Mesenchymal stem cell (in vitro differentiated cells and primary cell): Measurements from ENCODE around the gene LASP1.

Source experiments
- DNase-seq: peaks from one replicate; pipeline ENCODE4 v3.0.0-alpha.2; 2013
- H2AFZ ChIP-seq: one replicate; pipeline ENCODE4 v1.6.1; 2013; ENCODE audit warnings: low read depth, mild to moderate bottlenecking, control low read depth, inconsistent platforms, low read length, moderate library complexity
- H2AK5ac ChIP-seq: 2 replicates; pipeline ENCODE4 v1.6.1; 2013; ENCODE audit warnings: low read length, moderate library complexity, mild to moderate bottlenecking, inconsistent platforms; ENCODE audit not compliant: severe bottlenecking
- H2BK120ac ChIP-seq: one replicate; pipeline ENCODE4 v1.6.1; 2013; ENCODE audit warnings: low read depth, mild to moderate bottlenecking, inconsistent platforms, low read length, moderate library complexity
- H2BK12ac ChIP-seq, 2 experiments: one replicate each; pipeline ENCODE4 v1.6.1; 2013; ENCODE audit warnings: inconsistent platforms in 2 of 2, low read length in 2 of 2, mild to moderate bottlenecking in 2 of 2, moderate library complexity in 2 of 2, control low read depth in 1 of 2
- H2BK15ac ChIP-seq: one replicate; pipeline ENCODE4 v1.6.1; 2013; ENCODE audit warnings: mild to moderate bottlenecking, low read depth, inconsistent platforms; ENCODE audit not compliant: poor library complexity, severe bottlenecking
- H2BK5ac ChIP-seq: 2 replicates; pipeline ENCODE4 v1.6.1; 2013; ENCODE audit warnings: low read depth, mild to moderate bottlenecking, low read length, control low read depth, inconsistent platforms; ENCODE audit not compliant: poor library complexity, severe bottlenecking
- H3K14ac ChIP-seq, 2 experiments: one replicate each; pipeline ENCODE4 v1.6.1; 2013; ENCODE audit warnings: inconsistent platforms in 2 of 2, low read length in 2 of 2, control low read depth in 1 of 2, mild to moderate bottlenecking in 1 of 2, moderate library complexity in 1 of 2
- H3K18ac ChIP-seq, 2 experiments: one replicate each; pipeline ENCODE4 v1.6.1; 2013; ENCODE audit warnings: inconsistent platforms in 2 of 2, low read length in 2 of 2, control low read depth in 1 of 2, low read depth in 1 of 2, mild to moderate bottlenecking in 1 of 2
- H3K23ac ChIP-seq, 2 experiments: one replicate each; pipeline ENCODE4 v1.6.1; 2013; ENCODE audit warnings: inconsistent platforms in 2 of 2, low read length in 2 of 2, mild to moderate bottlenecking in 2 of 2, moderate library complexity in 2 of 2, control low read depth in 1 of 2
- H3K27ac ChIP-seq: 2 replicates; pipeline ENCODE4 v1.5.1; 2013; ENCODE audit warnings: mild to moderate bottlenecking, moderate library complexity, low read length, control low read depth, inconsistent platforms; ENCODE audit not compliant: poor library complexity, severe bottlenecking
- H3K27me3 ChIP-seq, 2 experiments: 2 replicates each; pipeline versions ENCODE4 v1.6.1 to v1.7.0; 2013; ENCODE audit warnings: low read length in 2 of 2, mild to moderate bottlenecking in 2 of 2, moderate library complexity in 2 of 2, control low read depth in 1 of 2, inconsistent platforms in 1 of 2; ENCODE audit not compliant: control insufficient read depth in 1 of 2, insufficient read depth in 1 of 2
- H3K36me3 ChIP-seq, 2 experiments: 2 replicates each; pipeline versions ENCODE4 v1.6.1 to v1.7.0; 2013; ENCODE audit warnings: low read length in 2 of 2, control low read depth in 1 of 2, inconsistent platforms in 1 of 2, low read depth in 1 of 2, mild to moderate bottlenecking in 1 of 2; ENCODE audit not compliant: insufficient read depth in 2 of 2, control insufficient read depth in 1 of 2
- H3K4ac ChIP-seq, 2 experiments: one replicate each; pipeline ENCODE4 v1.6.1; 2013; ENCODE audit warnings: inconsistent platforms in 2 of 2, low read length in 2 of 2, mild to moderate bottlenecking in 2 of 2, moderate library complexity in 2 of 2, control low read depth in 1 of 2, low read depth in 1 of 2
- H3K4me1 ChIP-seq: 2 replicates; pipeline ENCODE4 v1.6.1; 2013; ENCODE audit warnings: low read depth, low read length, control low read depth; ENCODE audit not compliant: control insufficient read depth, insufficient read depth
- H3K4me2 ChIP-seq: 2 replicates; pipeline ENCODE4 v1.6.1; 2013; ENCODE audit warnings: low read length, mild to moderate bottlenecking, inconsistent platforms; ENCODE audit not compliant: poor library complexity, severe bottlenecking
- H3K4me3 ChIP-seq, 2 experiments: 2 replicates each; pipeline versions ENCODE4 v1.5.1 to v1.7.0; 2013; ENCODE audit warnings: low read length in 2 of 2, mild to moderate bottlenecking in 2 of 2, control low read depth in 1 of 2, low read depth in 1 of 2; ENCODE audit not compliant: insufficient read depth in 1 of 2
- H3K79me1 ChIP-seq: replicated peaks from 2 replicates; pipeline ENCODE4 v1.6.1; 2013; ENCODE audit warnings: mild to moderate bottlenecking, control low read depth, low read length, inconsistent platforms; ENCODE audit not compliant: poor library complexity, severe bottlenecking
- H3K9ac ChIP-seq: 2 replicates; pipeline ENCODE4 v1.7.0; 2013; ENCODE audit warnings: mild to moderate bottlenecking, low read length, moderate library complexity
- H3K9me3 ChIP-seq: 2 replicates; pipeline ENCODE4 v1.7.0; 2013; ENCODE audit warnings: mild to moderate bottlenecking, low read length; ENCODE audit not compliant: control insufficient read depth
- H4K8ac ChIP-seq: one replicate; pipeline ENCODE4 v1.6.1; 2013; ENCODE audit warnings: inconsistent platforms, mild to moderate bottlenecking, low read length, moderate library complexity
- H4K91ac ChIP-seq: one replicate; pipeline ENCODE4 v1.6.1; 2013; ENCODE audit warnings: mild to moderate bottlenecking, low read length, inconsistent platforms
- WGBS: methylation state at CpG from one replicate; pipeline ENCODE4 v1.1.7; 2013; ENCODE audit warnings: mixed read lengths; 5-methylcytosine and 5-hydroxymethylcytosine counted together

LASP1 gene

GRCh38 chr17:38897176-38897575 is 27.3 kb downstream of the LASP1 start:
- Histone ChIP-seq H3K27me3 (no peaks in the 10 kb centered on the region), H3K36me3 (peaks cover 62 to 76% of the 10 kb centered on the region in 2 experiments), H3K14ac (peak overlapping the region in 1 of 2 experiments; percentile 80), H3K18ac (peak overlapping the region in 1 of 2 experiments; percentile 63), H3K9ac (peak overlapping the region; percentile 8), H4K8ac (peak overlapping the region; percentile 4), H2BK12ac (peak overlapping the region in 1 of 2 experiments; percentile 61), H3K27ac (peak overlapping the region; percentile 31), H3K4me2 (no peak overlapping the region), H2BK15ac (no peak overlapping the region), H2AFZ (no peak overlapping the region), H3K9me3 (no peaks in the 10 kb centered on the region), H2BK5ac (no peak overlapping the region), H3K79me1 (peaks cover 4% of the 10 kb centered on the region), H3K4me3 (no peak overlapping the region), H4K91ac (no peak overlapping the region), H2AK5ac (no peak overlapping the region), H3K4ac (peak overlapping the region in 1 of 2 experiments; percentile 14), H3K23ac (no peak overlapping the region), H3K4me1 (peaks cover 70% of the 10 kb centered on the region), H2BK120ac (no peak overlapping the region)
- DNase-seq = peak; percentile 34
- 80% methylated on average over 6 of the region's 6 CpGs for WGBS

GRCh38 chr17:38897671-38898290 is 27.9 kb downstream of the LASP1 start:
- Histone ChIP-seq H4K91ac (no peak overlapping the region), H3K27me3 (no peaks in the 10 kb centered on the region), H3K4me2 (no peak overlapping the region), H3K4me3 (no peak overlapping the region), H3K18ac (no peak overlapping the region), H2BK15ac (no peak overlapping the region), H2BK5ac (no peak overlapping the region), H3K9me3 (no peaks in the 10 kb centered on the region), H3K14ac (no peak overlapping the region), H3K79me1 (peaks cover 1% of the 10 kb centered on the region), H3K9ac (peak overlapping the region; percentile 8), H2BK12ac (peak overlapping the region in 1 of 2 experiments; percentile 69), H3K23ac (no peak overlapping the region), H2AFZ (no peak overlapping the region), H3K27ac (peak overlapping the region; percentile 66), H3K4me1 (peaks cover 67% of the 10 kb centered on the region), H3K36me3 (peaks cover 58 to 70% of the 10 kb centered on the region in 2 experiments), H2BK120ac (no peak overlapping the region), H4K8ac (no peak overlapping the region), H2AK5ac (peak overlapping the region; percentile 11), H3K4ac (no peak overlapping the region)
- WGBS = 89% methylated on average over 12 of the region's 12 CpGs
- DNase-seq = no peak

GRCh38 chr17:38898291-38898679 is 28.4 kb downstream of the LASP1 start:
- DNase-seq = no peak
- Histone ChIP-seq H2BK120ac (no peak overlapping the region), H3K23ac (no peak overlapping the region), H2AK5ac (peak overlapping the region; percentile 11), H3K4me3 (no peak overlapping the region), H3K14ac (no peak overlapping the region), H2AFZ (no peak overlapping the region), H4K91ac (peak overlapping the region; percentile 36), H3K18ac (peak overlapping the region in 1 of 2 experiments; percentile 25), H2BK12ac (no peak overlapping the region), H2BK15ac (no peak overlapping the region), H3K4me2 (no peak overlapping the region), H3K9me3 (no peaks in the 10 kb centered on the region), H3K4me1 (peaks cover 62% of the 10 kb centered on the region), H3K27ac (peak overlapping the region; percentile 66), H3K27me3 (no peaks in the 10 kb centered on the region), H2BK5ac (no peak overlapping the region), H3K36me3 (peaks cover 56 to 70% of the 10 kb centered on the region in 2 experiments), H3K79me1 (peaks cover under 1% of the 10 kb centered on the region), H3K4ac (no peak overlapping the region), H3K9ac (no peak overlapping the region), H4K8ac (no peak overlapping the region)
- 89% methylated on average over 9 of the region's 9 CpGs for WGBS

GRCh38 chr17:38898812-38899348 is 29.0 kb downstream of the LASP1 start:
- Histone ChIP-seq H3K27ac (peak overlapping the region; percentile 66), H3K4me3 (no peak overlapping the region), H3K4me1 (peaks cover 56% of the 10 kb centered on the region), H3K79me1 (peaks cover 2% of the 10 kb centered on the region), H3K18ac (peak overlapping the region; percentile 17 to 50), H3K36me3 (peaks cover 57 to 70% of the 10 kb centered on the region in 2 experiments), H3K9me3 (no peaks in the 10 kb centered on the region), H2AK5ac (no peak overlapping the region), H4K91ac (peak overlapping the region; percentile 3), H3K27me3 (no peaks in the 10 kb centered on the region), H2BK120ac (no peak overlapping the region), H2BK15ac (peak overlapping the region; percentile 29), H3K23ac (no peak overlapping the region), H3K4ac (peak overlapping the region in 1 of 2 experiments; percentile 3), H3K14ac (peak overlapping the region in 1 of 2 experiments; percentile 49), H2BK5ac (no peak overlapping the region), H4K8ac (peak overlapping the region; percentile 70), H2AFZ (no peak overlapping the region), H2BK12ac (peak overlapping the region; percentile 28 to 35), H3K9ac (no peak overlapping the region), H3K4me2 (no peak overlapping the region)
- WGBS = 76% methylated on average over 9 of the region's 11 CpGs
- DNase-seq = no peak
